ENCODE data around the gene CCDC158.

The CCDC158 gene

GRCh38 chr4:76276813-76277212 lies 144.1 kb downstream of the CCDC158 start:
- DNase-seq: no peak

- DNase-seq: no peak
Observed at GRCh38 chr4:76275486-76276124, 145.3 kb downstream of the CCDC158 start.

DNA sequence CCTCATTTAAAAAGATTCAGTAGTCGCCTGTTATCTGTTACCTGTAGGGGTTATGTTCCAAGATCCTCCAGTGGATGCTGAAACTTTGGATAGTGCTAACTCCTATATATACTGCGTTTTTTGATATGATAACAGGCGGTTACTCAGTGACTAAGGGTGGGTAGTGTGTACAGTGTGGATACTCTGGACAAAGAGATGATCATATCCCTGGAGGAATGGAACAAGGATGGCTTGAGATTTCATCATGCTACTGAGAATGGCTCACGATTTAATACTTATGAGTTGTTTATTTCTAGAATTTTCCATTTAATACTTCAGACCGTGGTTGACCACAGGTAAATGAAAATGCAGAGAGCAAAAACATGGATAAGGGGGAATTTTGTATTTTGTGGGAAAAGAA lies 147.9 kb downstream of the CCDC158 start:
- no peak for DNase-seq

DNA sequence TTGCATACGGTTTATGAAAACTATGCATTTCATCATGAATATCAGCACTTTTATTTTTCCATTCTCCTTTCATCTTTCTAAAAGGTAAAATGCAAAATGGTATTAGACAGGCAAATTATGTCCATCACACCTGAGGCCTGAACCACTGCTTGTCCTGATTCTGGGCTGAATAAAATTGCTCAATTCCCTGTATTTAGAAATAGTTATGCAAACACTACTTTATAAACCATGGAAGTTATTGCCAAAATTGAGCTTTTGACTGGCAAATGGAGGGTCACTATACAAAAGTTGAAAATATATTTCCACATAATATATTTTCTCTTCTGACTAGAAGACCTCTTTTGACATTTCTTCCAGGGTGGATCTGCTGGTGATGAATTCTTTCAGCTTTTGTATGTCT lies 148.4 kb downstream of the CCDC158 start:
- DNase-seq: no peak

- DNase-seq: no peak
Observed at GRCh38 chr4:76272073-76272472, 148.9 kb downstream of the CCDC158 start.

DNA sequence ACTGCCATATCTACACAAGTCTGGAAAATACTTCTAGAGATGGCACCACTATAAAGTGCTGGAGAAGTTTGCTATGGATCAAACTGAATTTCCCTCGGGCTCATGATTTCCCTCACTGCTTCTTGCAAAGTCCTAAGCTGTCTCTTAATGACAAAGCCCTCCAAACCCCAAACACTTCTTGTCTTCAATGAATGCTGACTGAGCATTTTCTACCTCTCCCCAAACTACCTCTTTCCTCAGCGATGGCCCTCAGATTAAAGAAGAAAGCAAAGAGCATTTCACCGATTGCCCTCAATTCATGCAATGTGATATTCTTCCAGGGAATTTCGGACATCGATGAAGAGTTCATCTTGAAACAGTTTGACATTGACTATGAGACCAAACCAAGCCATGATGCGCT lies 149.7 kb downstream of the CCDC158 start:
- no peak for DNase-seq

DNA sequence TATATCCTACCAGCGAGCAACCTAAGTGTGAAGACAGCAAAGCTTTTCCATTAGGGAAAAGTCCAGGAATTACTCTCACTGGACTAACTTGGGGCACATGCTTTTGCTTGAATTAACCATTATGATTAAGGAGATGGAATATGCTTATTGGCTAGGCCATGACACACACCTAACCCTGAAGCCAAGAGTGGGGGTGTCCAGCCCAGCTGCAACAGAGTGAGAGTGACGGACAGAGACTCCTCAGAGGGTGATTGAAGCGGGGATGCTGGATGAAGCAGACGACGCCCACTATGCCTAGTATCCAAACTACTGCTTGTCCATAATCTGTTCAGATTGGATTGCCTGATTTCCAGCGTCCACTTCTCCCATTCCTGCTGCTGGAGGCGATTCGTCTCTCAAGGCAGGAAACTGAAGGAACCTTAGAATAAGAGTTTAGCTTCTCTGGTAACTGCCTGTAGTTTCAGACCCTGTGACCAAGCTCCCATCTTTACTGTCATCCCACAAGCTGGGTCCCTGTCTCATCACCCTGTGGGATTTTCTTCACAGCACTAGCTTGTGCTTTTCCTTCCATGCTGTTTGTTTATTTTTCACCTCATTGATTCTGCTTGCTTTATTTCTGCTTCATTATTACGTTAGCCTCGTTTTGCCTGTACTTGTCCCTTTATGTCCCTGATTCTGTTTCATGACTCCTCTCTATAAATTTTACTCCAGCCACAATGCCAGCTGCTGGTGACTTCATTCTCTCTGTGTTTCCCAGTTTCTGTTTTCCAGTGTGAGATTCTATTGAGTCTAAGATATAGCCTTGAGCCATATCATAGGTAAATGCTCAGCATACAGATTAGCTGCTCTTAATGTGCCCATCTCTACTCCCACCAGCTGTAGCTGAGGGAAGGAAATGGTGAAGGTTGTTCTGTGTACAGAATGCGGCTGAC lies 150.4 kb downstream of the CCDC158 start:
- DNase-seq: no peak

GRCh38 chr4:76267811-76268210 lies 153.1 kb downstream of the CCDC158 start:
- DNase-seq: no peak

GRCh38 chr4:76266627-76267026 lies 154.3 kb downstream of the CCDC158 start:
- DNase-seq: no peak

DNA sequence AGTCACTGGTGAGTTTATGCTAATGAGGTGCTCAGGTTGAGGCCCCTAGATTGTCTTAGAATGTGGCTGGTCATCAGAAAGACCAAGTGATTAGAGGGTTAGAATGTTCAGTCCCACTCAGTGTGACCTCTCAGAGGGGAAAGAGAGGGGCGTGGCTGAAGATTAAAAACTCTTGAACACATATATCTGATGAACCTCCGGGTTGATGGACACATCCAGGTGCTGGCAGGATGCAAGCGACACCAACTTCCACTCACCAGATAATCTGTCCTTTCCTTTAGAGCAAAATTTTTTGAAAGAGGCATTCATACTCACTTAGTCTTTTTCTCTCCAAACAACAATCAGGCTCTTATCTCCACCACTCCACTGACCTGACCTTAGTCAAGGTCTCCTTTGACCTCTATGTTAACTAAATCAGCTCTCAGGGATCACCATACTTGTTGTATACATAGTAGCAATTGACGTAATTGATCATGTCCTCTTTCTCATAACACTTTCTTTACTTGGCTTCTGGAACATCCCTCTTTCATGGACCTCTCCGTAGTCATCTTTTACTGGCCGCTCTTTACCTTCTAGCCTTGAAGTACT lies 155.2 kb downstream of the CCDC158 start:
- DNase-seq: no peak

All from DMS79 (cell line).